ENCODE data around the gene OR51A7.
"Not testable (repeated sequence)": the region's sequence is repeated elsewhere in the genome, so short reads cannot be mapped to it uniquely, and the experiment has no call there.

OR51A7 gene, protein sequence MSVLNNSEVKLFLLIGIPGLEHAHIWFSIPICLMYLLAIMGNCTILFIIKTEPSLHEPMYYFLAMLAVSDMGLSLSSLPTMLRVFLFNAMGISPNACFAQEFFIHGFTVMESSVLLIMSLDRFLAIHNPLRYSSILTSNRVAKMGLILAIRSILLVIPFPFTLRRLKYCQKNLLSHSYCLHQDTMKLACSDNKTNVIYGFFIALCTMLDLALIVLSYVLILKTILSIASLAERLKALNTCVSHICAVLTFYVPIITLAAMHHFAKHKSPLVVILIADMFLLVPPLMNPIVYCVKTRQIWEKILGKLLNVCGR

DNA sequence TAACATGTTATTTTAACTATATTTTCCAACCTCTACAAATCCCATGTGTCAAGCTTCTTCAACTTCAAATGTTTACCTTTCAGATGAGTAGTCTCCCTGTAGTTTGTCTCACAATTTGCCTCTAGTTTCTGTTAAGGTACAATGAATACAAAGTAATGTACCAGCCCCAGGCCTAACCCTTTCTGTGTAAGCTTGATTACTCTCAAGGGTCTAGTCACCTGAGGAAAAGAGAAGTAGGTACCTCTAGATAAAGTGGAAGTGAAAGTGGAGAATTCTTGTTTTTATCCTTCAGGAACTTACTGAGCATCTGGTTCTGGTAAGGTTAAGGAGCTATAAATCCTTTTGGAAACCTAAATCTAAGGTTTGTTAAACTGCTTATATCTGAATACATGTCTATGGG, at the start of gene OR51A7:
Gene OR51A7 (plus strand): TSS at position 300 of the 400 bp plus-strand sequence. CDS start 3,587 bp downstream, outside the sequence.
- no peak for DNase-seq

DNA sequence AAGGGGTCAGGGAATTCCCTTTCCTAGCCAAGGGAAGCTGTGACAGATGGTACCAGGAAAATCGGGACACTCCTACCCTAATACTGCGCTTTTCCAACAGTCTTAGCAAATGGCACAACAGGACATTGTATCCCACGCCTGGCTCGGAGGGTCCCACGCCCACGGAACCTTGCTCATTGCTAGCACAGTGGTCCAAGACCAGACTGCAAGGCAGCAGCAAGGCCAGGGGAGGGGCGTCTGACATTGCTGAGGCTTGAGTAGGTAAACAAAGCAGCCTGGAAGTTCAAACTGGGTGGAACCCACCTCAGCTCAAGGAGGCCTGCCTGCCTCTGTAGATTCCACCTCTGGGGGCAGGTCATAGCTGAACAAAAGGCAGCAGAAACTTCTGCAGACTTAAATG, 49.3 kb upstream of the OR51A7 start:
- DNase-seq: not testable (repeated sequence)

GRCh38 chr11:4862447-4863236, 40.9 kb upstream of the OR51A7 start:
- DNase-seq: no peak

DNA sequence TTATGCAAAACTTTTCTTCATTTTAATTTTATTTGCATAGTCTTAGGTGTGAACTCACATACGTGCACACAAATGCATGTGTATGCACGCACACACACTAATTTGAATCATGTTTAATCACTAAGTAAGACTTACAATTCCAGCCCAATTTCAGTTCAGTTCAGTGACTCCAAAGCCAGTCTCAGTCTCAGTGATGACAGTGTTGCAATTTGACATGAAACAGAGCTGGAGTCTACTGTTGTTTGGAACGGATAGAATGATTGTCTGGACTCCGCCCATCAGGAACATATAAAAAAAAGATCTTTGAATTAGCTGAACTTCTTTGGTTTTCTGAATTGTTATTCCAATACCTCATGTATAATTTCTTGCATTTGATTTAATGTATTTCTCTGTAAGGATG, 39.7 kb upstream of the OR51A7 start:
- no peak for DNase-seq

GRCh38 chr11:4865855-4866254, 37.7 kb upstream of the OR51A7 start:
- DNase-seq: no peak

DNA sequence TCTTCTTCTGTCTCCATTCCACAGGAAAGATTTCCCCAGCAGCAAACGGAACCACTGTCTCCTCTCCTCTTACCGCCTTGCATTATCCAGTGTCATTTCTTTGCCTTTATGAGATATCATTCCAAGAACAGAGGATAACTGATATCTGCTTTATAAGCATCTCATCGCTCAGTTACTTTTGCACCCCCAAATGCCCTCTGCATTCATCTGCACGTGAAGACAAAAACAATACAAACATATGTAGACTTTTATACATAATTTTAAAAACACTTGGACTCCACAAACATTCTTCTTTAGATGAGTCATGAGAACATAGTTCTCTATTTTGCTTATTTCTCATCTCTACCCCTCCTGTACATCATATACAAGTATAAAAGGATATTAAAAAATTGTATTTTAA, 22.4 kb upstream of the OR51A7 start:
- no peak for DNase-seq

- DNase-seq: no peak
Observed at GRCh38 chr11:4881860-4882500, 21.6 kb upstream of the OR51A7 start, which contains the start of gene OR51T1. TSS of gene OR51T1 (plus strand) at chr11:4881900. CDS start at chr11:4881900, 0 bp downstream.

GRCh38 chr11:4882543-4882942, 21.0 kb upstream of the OR51A7 start:
- DNase-seq: no peak

DNA sequence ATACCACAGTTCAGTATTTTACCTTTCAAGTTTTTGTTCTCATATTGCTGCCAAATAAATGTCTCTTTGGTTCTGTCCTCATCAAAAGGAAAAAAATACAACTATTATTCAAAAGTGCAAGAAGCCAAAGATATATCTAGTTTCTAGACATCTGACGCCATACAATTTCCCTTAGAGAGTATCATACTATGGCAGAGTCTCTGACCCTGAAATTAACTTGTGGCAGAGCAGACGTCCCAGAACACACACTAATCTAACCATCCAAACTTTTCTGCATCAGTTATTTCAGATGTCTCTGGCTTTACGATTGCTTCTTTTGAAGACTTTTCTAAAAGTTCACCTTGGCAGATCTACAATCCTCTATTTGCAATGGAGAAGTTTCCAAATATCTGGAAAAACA, 19.2 kb upstream of the OR51A7 start:
- no peak for DNase-seq

- DNase-seq: no peak
Observed at GRCh38 chr11:4886186-4886585, 17.4 kb upstream of the OR51A7 start.

GRCh38 chr11:4887591-4887990, 16.0 kb upstream of the OR51A7 start:
- no peak for DNase-seq

- no peak for DNase-seq
Observed at GRCh38 chr11:4890279-4890678, 13.3 kb upstream of the OR51A7 start.

- no peak for DNase-seq
Observed at GRCh38 chr11:4891996-4892640, 11.5 kb upstream of the OR51A7 start.

GRCh38 chr11:4916581-4916980, 13.0 kb downstream of the OR51A7 start:
- DNase-seq: no peak

DNA sequence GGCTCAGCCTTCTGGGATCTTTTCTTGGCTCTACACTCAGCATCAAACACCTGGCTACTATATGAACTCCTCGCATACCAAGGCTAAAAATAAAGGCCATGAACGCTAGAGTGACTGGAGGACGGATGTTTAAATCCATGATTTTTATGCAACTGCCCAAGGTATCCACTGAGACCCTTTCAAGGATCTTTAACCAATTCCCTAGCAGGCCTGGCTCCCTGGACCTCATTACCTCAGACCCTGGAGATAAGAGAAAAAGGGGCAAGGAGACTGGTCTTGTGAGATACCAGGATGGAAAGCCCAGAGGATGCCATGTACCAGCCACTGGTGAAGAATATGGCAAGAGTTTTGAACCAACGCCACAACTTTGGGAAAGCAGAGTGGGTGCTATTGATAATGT, 15.7 kb downstream of the OR51A7 start, which contains the start of gene OR51G2:
Gene OR51G2 (minus strand): TSS at position 101 of the 400 bp plus-strand sequence. CDS start 3,687 bp downstream, outside the sequence.
- DNase-seq: no peak

DNA sequence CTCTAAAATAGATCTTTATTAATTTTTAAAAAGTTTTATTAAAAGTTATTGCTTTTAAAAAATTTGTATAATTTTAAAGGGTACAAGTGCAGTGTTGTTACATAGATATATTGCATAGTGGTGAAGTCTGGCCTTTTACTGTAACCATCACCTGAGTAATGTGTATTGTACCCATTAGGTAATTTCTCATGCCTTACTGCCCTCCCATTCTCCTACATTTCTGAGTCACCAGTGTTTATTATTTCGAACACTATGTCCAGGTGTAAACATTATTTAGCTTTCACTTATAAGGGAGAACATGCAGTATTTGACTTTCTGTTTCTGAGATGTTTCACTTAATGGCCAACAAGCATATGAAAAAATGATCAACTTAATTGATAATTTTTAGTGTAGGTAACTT, 18.2 kb downstream of the OR51A7 start:
- no peak for DNase-seq

DNA sequence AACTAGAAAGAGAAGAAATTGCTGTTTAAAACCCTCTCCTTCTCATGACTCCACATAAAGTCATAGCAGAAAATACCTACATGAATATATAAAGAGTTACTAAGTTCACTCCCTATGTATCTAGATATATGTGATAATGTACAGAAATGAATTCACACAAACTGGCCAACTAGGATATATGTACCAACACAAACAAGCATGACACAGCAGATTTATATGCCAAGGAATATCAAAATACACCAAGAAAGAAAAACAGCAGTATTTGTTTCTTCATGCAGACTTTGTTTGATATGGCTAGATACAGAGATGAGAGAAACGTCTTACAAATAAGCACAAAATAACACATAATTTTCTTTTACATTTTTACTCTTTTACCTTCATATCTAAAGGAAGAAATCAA, 18.7 kb downstream of the OR51A7 start:
- DNase-seq: no peak

DNA sequence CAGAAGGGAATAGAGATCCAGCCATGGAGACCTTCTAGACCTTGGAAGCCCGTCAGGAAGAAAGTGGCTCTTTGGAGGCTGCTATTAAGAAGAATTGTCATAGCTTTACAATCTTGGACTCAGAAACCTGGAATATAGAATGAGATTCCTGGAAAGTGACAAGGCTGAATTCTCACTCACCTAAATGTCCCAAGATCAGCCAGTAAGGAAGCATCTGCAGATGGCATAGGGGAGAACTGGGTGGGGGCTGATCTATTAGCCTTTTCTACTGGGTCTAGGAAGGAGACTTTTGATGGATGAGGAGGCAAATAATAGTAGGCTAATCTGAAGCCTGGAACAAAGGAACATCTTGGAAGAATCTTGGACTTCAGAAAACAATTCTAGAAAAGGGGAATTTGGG, 20.7 kb downstream of the OR51A7 start, which contains the start of gene OR51G1:
Gene OR51G1 (minus strand): TSS at position 101 of the 400 bp plus-strand sequence. CDS start 0 bp downstream, at position 101.
- no peak for DNase-seq

DNA sequence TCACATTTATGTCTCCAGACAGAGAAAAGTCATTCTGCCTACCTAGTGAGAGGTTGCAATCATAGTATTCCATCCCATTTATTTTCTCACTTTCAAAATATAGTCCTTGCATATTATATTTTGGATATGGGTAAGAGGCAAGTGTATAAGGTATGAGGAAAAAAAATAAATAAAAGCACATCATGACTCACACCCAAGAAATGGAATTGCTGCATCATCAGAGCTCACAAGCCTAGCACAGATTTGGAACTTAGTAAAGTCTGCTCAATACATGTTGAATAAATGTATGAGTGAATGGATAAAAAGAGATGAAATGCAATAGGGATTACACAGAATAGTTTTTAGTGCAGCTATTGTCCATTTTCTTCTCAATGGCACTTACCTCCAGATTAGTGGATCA, 23.0 kb downstream of the OR51A7 start:
- DNase-seq: no peak

DNA sequence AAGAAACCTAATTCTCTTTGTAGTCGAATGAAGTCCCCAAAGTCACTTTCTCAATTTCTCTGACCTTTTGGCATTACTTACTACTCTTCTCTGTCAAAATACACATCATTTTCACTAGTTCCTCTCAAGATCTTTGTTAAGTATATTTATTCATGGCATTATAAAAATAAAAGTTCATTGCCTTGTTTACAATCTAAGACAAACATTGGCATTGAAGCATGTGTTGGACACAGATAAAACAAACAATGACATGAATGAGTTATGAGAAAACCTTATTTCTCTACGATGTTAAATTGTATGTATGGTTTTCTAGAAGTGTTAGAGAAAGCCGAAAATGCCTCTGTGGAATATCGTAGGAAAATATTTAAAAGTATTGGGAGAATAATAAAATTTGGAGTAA, 29.2 kb downstream of the OR51A7 start:
- DNase-seq: no peak

DNA sequence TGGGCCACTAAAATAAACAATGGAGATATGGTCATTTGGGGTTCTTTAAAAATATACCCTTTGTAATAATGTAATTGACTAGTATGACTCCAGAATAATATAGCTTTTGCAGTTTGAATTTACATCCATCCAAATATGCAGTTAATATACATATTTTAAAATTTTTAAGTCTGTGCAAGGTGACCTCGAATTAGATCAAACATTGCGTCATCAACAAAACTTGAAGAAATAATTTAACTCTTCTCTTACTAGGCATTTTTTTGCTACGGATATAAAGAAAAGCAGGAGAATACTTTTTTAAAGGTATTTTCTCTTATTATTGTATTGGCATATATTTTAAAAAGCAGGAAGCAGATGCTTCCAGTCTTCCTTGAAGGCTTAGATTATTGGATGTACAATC, 33.2 kb downstream of the OR51A7 start:
- no peak for DNase-seq

GRCh38 chr11:4947505-4947904, 43.9 kb downstream of the OR51A7 start, which contains the start of gene OR51A4:
TSS of gene OR51A4 (minus strand) at chr11:4947605. CDS start at chr11:4947100, 505 bp downstream.
- no peak for DNase-seq

- DNase-seq: not testable (repeated sequence)
Observed at GRCh38 chr11:4955613-4956012, 52.0 kb downstream of the OR51A7 start, which contains the start of gene OR51A2. TSS of gene OR51A2 (minus strand) at chr11:4955713. CDS start at chr11:4955713, 0 bp downstream.

All from CD4-positive, alpha-beta T cell treated with Interferon alpha-2 for 1 hour (primary cell).